ENCODE measurements around the gene BNIPL. TPM values are rescaled to one million over a fixed set of nuclear protein-coding genes. Genes with fewer than 3 reads are reported as not detected.

The BNIPL gene
- total and polyA plus RNA-seq, 2 of the 8 experiments (the other 6 are each of a cell fraction or from before 2014, with no cell fraction given): 2.4 to 3.3 TPM

GRCh38 chr1:151026460-151026859, 9.9 kb upstream of the BNIPL start:
- ChIA-PET POLR2A (ENCODE audit: partially characterized antibody) (interaction anchor here (1.0 to 1.3 kb wide), 3 partner anchors 23 to 447 kb away, joined by 3 read pairs; partner anchors contain the start of genes MCL1 and VPS72), CTCF (ENCODE audit: partially characterized antibody) (interaction anchor here (0.6 to 3.1 kb wide), 9 partner anchors 11 to 275 kb away, joined by 3 to 29 read pairs (median 7); partner anchors contain the start of genes BNIPL, C1orf56, CDC42SE1 and MLLT11)
- Histone ChIP-seq H2AK5ac (ENCODE audit: low read depth, low read length) (no peak overlapping the region), H3K9me3 (ENCODE audit: insufficient read depth in 2 of 2, low read depth in 1 of 2, low read length in 1 of 2) (no peaks in the 10 kb centered on the region), H3K18ac (ENCODE audit: extremely low read depth, low read length) (no peak overlapping the region), H3K23ac (ENCODE audit: insufficient read length) (no peak overlapping the region), H2BK120ac (replicated peaks; ENCODE audit: low read depth, low read length) (no peak overlapping the region), H3K79me1 (ENCODE audit: low read depth, low read length) (no peaks in the 10 kb centered on the region), H2BK20ac (ENCODE audit: low read length) (no peak overlapping the region), H3K79me2 (ENCODE audit: control insufficient read depth in 1 of 2, insufficient read depth in 2 of 2, low read length in 2 of 2) (no peaks in the 10 kb centered on the region), H3K9ac (replicated peaks in 1 of 4; ENCODE audit: extremely low read depth in 1 of 4, low read depth in 3 of 4, low read length in 3 of 4) (no peak overlapping the region), H3K4me1 (replicated peaks in 1 of 4; ENCODE audit: control insufficient read depth in 3 of 4, insufficient read depth in 4 of 4, low read length in 3 of 4) (no peaks in the 10 kb centered on the region), H2AFZ (ENCODE audit: low read length) (no peak overlapping the region), H3K23me2 (ENCODE audit: low read depth, low read length) (no peaks in the 10 kb centered on the region), H4K8ac (ENCODE audit: extremely low read depth, insufficient read depth, low read length) (no peak overlapping the region), H3K27ac (ENCODE audit: low read depth, low read length) (no peak overlapping the region), H3K56ac (replicated peaks; ENCODE audit: insufficient read length, low read depth, low read length) (no peak overlapping the region), H3K4me3 (ENCODE audit: extremely low read depth in 1 of 4, insufficient read depth in 2 of 4, low read depth in 3 of 4, low read length in 4 of 4) (no peak overlapping the region), H4K20me1 (replicated peaks in 1 of 2; ENCODE audit: control insufficient read depth in 1 of 2, insufficient read depth in 2 of 2, low read length in 2 of 2) (no peaks in the 10 kb centered on the region), H3K4ac (replicated peaks; ENCODE audit: insufficient read length, low read depth, low read length) (no peak overlapping the region), H2BK5ac (ENCODE audit: low read depth, low read length) (no peak overlapping the region), H3K36me3 (ENCODE audit: control insufficient read depth in 2 of 4, insufficient read depth in 4 of 4, low read length in 3 of 4) (peaks cover 2 to 22% (median 15%) of the 10 kb centered on the region in 4 experiments; a peak in 7 of 8 replicates), H4K5ac (ENCODE audit: insufficient read length, low read depth, low read length) (no peak overlapping the region), H2BK15ac (ENCODE audit: low read length) (no peak overlapping the region), H3K27me3 (replicated peaks in 1 of 4; ENCODE audit: control insufficient read depth in 3 of 4, extremely low read depth in 1 of 4, insufficient read depth in 3 of 4, low read length in 3 of 4) (no peaks in the 10 kb centered on the region), H2BK12ac (ENCODE audit: low read depth, low read length) (no peak overlapping the region), H3K4me2 (ENCODE audit: insufficient read depth in 1 of 2, low read depth in 2 of 2, low read length in 2 of 2) (no peak overlapping the region), H4K91ac (replicated peaks; ENCODE audit: insufficient read length, low read length) (no peak overlapping the region), H3K14ac (ENCODE audit: insufficient read length) (no peak overlapping the region)
- DNase-seq (ENCODE audit: low read depth in 1 of 2, low spot score in 2 of 2) (no peak), FAIRE-seq (no peak)
- TF ChIP-seq CHD2 (IDR thresholded peaks at IDR 0.05; ENCODE audit: low read length): no peak
- no peak for TF ChIP-seq CREB1 (IDR thresholded peaks at IDR 0.05)
- TF ChIP-seq TAF1 (IDR thresholded peaks at IDR 0.05; ENCODE audit: low read depth, low read length): no peak
- no peak for TF ChIP-seq CBX5 (IDR thresholded peaks at IDR 0.05; ENCODE audit: low read depth, low read length)
- no peak for TF ChIP-seq JUN (IDR thresholded peaks at IDR 0.05; ENCODE audit: low read depth, low read length)
- TF ChIP-seq RBBP5 (IDR thresholded peaks at IDR 0.05; ENCODE audit: borderline replicate concordance, low read depth, low read length): no peak
- no peak for TF ChIP-seq CEBPB (IDR thresholded peaks at IDR 0.05; ENCODE audit: low read depth, low read length)
- no peak for TF ChIP-seq HDAC2 (IDR thresholded peaks at IDR 0.05; ENCODE audit: borderline replicate concordance in 1 of 2, low read depth in 2 of 2, low read length in 2 of 2)
- no peak for TF ChIP-seq BRCA1 (IDR thresholded peaks at IDR 0.05; ENCODE audit: low read depth, low read length)
- TF ChIP-seq KDM5A (IDR thresholded peaks at IDR 0.05; ENCODE audit: low read length): no peak
- no peak for TF ChIP-seq SIX5 (IDR thresholded peaks at IDR 0.05; ENCODE audit: low read depth, low read length)
- no peak for TF ChIP-seq YY1 (IDR thresholded peaks at IDR 0.05; ENCODE audit: low read depth, low read length)

Measured in H1 (cell line).